PC-9 (cell line): ENCODE data around the gene BMI1. TPM values are rescaled to one million over a fixed set of nuclear protein-coding genes. Genes with fewer than 3 reads are reported as not detected.
A peak's percentile ranks its signal among the peaks of the same experiment; 100 is the strongest.

Experiments used
- BruUV-seq: library from RNA; stranded (reverse); fragments of 400-500 nt; replicated peaks from 2 replicates; lab custom pipeline; 2021; lab: Mats Ljungman, UMichigan
- CTCF ChIA-PET: fragments of 300-600 bp; sonication (Branson Sonifier 250); formaldehyde crosslinking; loops from one replicate; lab custom pipeline; 2022; ENCODE audit warnings: antibody characterized with exemption; lab: Charles Lee
- POLR2A ChIA-PET: fragments of 300-600 bp; sonication (Branson Sonifier 250); formaldehyde crosslinking; loops from one replicate; lab custom pipeline; 2022; ENCODE audit warnings: antibody characterized with exemption; ENCODE audit not compliant: unreplicated experiment; lab: Charles Lee
- DNase-seq, 2 experiments: peaks; one replicate each; pipeline versions ENCODE4 v3.0.0 to v3.0.0-alpha.2; 2015 to 2022; ENCODE audit warnings: mixed read lengths in 1 of 2
- H2AFZ ChIP-seq: fragments of 200-600 bp; sonication (generic); 2 replicates; pipeline ENCODE4 v1.8.1; 2017; ENCODE audit warnings: antibody characterized with exemption
- H3F3A ChIP-seq: fragments of 200-600 bp; sonication (generic); 2 replicates; pipeline ENCODE4 v1.8.1; 2017; ENCODE audit warnings: antibody characterized with exemption, mild to moderate bottlenecking, low read depth; ENCODE audit not compliant: insufficient read depth
- H3K27ac ChIP-seq: fragments of 200-600 bp; sonication (generic); 2 replicates; pipeline ENCODE4 v1.6.1; 2016; ENCODE audit warnings: mixed run types
- H3K27me3 ChIP-seq: fragments of 200-600 bp; sonication (generic); 2 replicates; pipeline ENCODE4 v1.6.1; 2016; ENCODE audit warnings: low read depth, mixed run types; ENCODE audit not compliant: insufficient read depth
- H3K36me3 ChIP-seq: fragments of 200-600 bp; sonication (generic); 2 replicates; pipeline ENCODE4 v1.6.1; 2016; ENCODE audit warnings: low read depth, mixed run types
- H3K4me1 ChIP-seq: fragments of 200-600 bp; sonication (generic); replicated peaks from 2 replicates; pipeline ENCODE4 v1.6.1; 2016; ENCODE audit warnings: mixed run types; ENCODE audit not compliant: insufficient read depth
- H3K4me2 ChIP-seq: fragments of 200-600 bp; sonication (generic); 2 replicates; pipeline ENCODE4 v1.6.1; 2017; ENCODE audit warnings: mixed run types
- H3K4me3 ChIP-seq: fragments of 200-600 bp; sonication (generic); 2 replicates; pipeline ENCODE4 v1.6.1; 2016; ENCODE audit warnings: mixed run types
- H3K79me2 ChIP-seq: fragments of 200-600 bp; sonication (generic); 2 replicates; pipeline ENCODE4 v1.6.1; 2017; ENCODE audit warnings: low read depth, mixed run types
- H3K9me2 ChIP-seq: fragments of 200-600 bp; sonication (generic); 2 replicates; pipeline ENCODE4 v1.8.1; 2017; ENCODE audit warnings: mild to moderate bottlenecking; ENCODE audit not compliant: insufficient read depth
- H3K9me3 ChIP-seq: fragments of 200-600 bp; sonication (generic); 2 replicates; pipeline ENCODE4 v1.8.1; 2016; ENCODE audit warnings: low read depth; ENCODE audit not compliant: insufficient read depth
- H4K20me1 ChIP-seq: fragments of 200-600 bp; sonication (generic); 2 replicates; pipeline ENCODE4 v1.8.1; 2017; ENCODE audit not compliant: insufficient read depth
- EZH2 ChIP-seq: fragments of 200-600 bp; sonication (generic); IDR thresholded peaks from 2 replicates; pipeline ENCODE4 v1.8.0; 2017; ENCODE audit warnings: antibody characterized with exemption, low read depth
- intact Hi-C: fragments of 100-400 bp; cut with micrococcal nuclease; formaldehyde crosslinking; loops from one replicate; pipeline ENCODE4 v1.10.0; 2022; ENCODE audit not compliant: unreplicated experiment
- total RNA-seq: library from RNA; stranded (reverse); gene quantifications from 2 replicates; pipeline ENCODE4 v1.2.3, GENCODE V29; 2021
- TF ChIP-seq, protein P1 (sequence below): fragments of 200-600 bp; sonication (generic); conservative IDR thresholded peaks from 2 replicates; pipeline ENCODE4 v1.6.1; 2017; ENCODE audit warnings: mixed run types, antibody characterized with exemption, mild to moderate bottlenecking, moderate library complexity

The BMI1 gene
- total RNA-seq, 1 experiment from 2014 or later, result 48.4 TPM

DNA sequence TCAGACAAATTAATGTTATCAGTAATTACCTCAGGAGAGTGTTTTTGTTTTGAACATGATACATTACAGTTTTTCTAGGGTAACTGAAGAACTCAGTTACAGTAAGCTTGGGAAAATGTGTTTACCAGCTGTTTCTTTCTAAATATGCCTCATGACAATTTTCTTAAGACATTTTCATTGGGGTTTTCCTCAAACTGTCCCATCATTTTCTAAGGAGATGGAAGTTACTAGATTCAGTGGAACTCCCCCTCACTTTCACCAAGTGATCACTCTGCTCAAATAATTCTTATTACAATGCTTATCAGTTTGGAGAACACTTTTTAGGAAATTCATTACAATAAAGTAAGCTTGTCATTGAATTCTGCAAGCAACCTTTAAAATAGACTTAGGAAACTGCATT lies 18.0 kb downstream of the BMI1 start:
- H3F3A ChIP-seq, result no peaks in the 10 kb centered on the region
- peaks cover 6% of the 10 kb centered on the region; the same call in 1 of the 2 replicates for H3K4me1 ChIP-seq
- no peak overlapping the region for H3K27ac ChIP-seq
- H2AFZ ChIP-seq, result no peak overlapping the region
- H3K36me3 ChIP-seq, result no peaks in the 10 kb centered on the region
- no TSS peak for BruUV-seq
- no peaks in the 10 kb centered on the region for H3K9me2 ChIP-seq
- ChIA-PET POLR2A (no interaction called here), CTCF (no interaction called here)
- no peaks in the 10 kb centered on the region for H4K20me1 ChIP-seq
- H3K4me2 ChIP-seq, result no peak overlapping the region
- H3K4me3 ChIP-seq, result no peak overlapping the region
- DNase-seq, result no peak
- TF ChIP-seq, protein P1, sequence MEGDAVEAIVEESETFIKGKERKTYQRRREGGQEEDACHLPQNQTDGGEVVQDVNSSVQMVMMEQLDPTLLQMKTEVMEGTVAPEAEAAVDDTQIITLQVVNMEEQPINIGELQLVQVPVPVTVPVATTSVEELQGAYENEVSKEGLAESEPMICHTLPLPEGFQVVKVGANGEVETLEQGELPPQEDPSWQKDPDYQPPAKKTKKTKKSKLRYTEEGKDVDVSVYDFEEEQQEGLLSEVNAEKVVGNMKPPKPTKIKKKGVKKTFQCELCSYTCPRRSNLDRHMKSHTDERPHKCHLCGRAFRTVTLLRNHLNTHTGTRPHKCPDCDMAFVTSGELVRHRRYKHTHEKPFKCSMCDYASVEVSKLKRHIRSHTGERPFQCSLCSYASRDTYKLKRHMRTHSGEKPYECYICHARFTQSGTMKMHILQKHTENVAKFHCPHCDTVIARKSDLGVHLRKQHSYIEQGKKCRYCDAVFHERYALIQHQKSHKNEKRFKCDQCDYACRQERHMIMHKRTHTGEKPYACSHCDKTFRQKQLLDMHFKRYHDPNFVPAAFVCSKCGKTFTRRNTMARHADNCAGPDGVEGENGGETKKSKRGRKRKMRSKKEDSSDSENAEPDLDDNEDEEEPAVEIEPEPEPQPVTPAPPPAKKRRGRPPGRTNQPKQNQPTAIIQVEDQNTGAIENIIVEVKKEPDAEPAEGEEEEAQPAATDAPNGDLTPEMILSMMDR, result no peak
- no peak for TF ChIP-seq EZH2
- intact Hi-C loops, result no loop called here
- no peaks in the 10 kb centered on the region for H3K9me3 ChIP-seq
- no peaks in the 10 kb centered on the region for H3K79me2 ChIP-seq
- H3K27me3 ChIP-seq, result no peaks in the 10 kb centered on the region

DNA sequence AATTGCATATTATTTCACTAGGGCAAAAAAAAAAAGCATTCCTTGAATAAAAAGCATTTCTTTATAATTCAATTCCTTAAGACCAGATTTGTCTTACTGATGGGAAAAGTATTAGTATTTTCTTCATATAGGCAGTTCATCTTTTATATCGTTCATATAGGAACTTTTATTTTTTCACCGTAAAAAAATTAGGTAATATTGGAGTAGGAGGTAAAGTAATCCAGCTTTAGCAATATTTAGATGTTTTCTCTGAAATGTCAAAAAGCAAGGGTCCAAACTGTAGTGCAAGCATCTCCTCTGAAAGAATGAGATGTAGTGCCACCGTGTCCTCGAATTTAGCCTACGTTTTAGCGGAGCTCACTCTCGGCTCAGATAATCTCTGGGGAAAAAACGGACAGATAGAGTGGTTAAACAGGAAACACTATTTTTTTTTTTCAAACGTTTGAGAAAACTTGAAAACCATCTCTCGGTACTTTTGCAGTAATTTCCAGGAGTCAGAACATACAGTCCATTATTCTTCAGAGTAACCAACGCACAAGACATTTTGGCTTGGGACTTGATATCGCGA lies 18.9 kb downstream of the BMI1 start:
- H3K4me3 ChIP-seq, result peak overlapping the region; percentile 84
- H3K27ac ChIP-seq, result no peak overlapping the region
- no peaks in the 10 kb centered on the region for H3K36me3 ChIP-seq
- DNase-seq, result no peak
- H3K4me2 ChIP-seq, result peak overlapping the region; percentile 89
- no peak for TF ChIP-seq EZH2
- TF ChIP-seq, protein P1, result no peak
- H3K27me3 ChIP-seq, result no peaks in the 10 kb centered on the region
- TSS peak; percentile 80 for BruUV-seq
- H3K9me3 ChIP-seq, result no peaks in the 10 kb centered on the region
- CTCF ChIA-PET, result interaction anchor here (0.5 to 0.9 kb wide), 3 partner anchors 336 to 650 kb away, joined by 3 to 5 read pairs (median 4); partner anchors contain the start of gene DNAJC1
- H2AFZ ChIP-seq, result peak overlapping the region; percentile 91
- H3F3A ChIP-seq, result no peaks in the 10 kb centered on the region
- no peaks in the 10 kb centered on the region for H3K9me2 ChIP-seq
- POLR2A ChIA-PET, result interaction anchor here (0.6 to 0.9 kb wide), 7 partner anchors 9 to 825 kb away, joined by 4 to 18 read pairs (median 6); no protein-coding TSS in a partner anchor
- no peaks in the 10 kb centered on the region for H4K20me1 ChIP-seq
- intact Hi-C loops, result loop anchor here (2.0 to 5.0 kb wide), 2 partner anchors 89 to 162 kb away; no protein-coding TSS in a partner anchor
- H3K79me2 ChIP-seq, result no peaks in the 10 kb centered on the region
- H3K4me1 ChIP-seq, result peaks cover 6% of the 10 kb centered on the region; the same call in 1 of the 2 replicates

DNA sequence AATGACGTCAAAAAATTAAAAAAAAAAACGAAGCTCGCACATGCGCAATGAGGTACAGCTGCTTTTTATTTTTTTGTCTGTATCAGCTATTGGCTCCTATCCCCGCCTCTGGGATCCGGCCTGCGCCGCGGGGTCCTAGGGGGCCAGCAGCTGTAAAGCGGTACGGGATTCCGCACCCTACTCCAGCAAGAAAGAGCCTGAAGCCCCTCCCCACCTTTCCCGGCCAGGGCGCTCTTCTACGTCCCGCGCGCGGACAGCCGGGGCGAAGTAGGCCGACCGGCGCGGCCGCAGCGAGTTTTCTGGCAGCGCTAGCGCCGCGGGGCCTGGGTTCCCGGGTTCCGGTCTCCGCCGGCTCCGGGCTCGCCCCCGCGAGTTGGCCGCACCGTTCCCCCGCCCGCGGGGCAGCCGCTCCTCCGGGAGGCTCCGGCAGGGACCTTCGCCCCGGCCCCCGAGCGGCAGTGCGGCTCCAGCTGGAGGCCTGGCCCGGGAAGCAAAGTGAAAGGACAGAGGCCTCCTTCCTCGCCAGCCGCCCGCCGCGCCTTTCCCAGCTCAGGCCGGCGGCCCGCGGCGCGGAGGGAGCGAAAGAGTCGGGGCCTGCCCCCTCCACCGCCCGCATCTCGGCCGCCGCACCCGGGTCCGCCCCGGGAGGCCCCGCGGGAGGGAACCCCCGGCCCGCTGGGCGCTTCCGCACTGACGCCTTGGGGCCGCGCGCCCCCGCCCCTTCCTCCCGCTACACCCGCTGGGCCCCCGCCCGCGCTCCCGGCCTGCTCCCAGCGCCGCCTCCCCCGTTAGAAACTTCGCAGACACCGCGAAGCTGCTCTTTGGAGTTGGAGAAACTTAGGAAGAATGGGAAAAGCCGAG lies 19.7 kb downstream of the BMI1 start:
- no peaks in the 10 kb centered on the region for H3K79me2 ChIP-seq
- no peaks in the 10 kb centered on the region for H3K9me2 ChIP-seq
- peak overlapping the region; percentile 61 for H3K27ac ChIP-seq
- no peaks in the 10 kb centered on the region for H3K9me3 ChIP-seq
- peak overlapping the region; percentile 84 for H3K4me3 ChIP-seq
- H4K20me1 ChIP-seq, result no peaks in the 10 kb centered on the region
- no peaks in the 10 kb centered on the region for H3K36me3 ChIP-seq
- H3K4me2 ChIP-seq, result peak overlapping the region; percentile 89
- POLR2A ChIA-PET, result interaction anchor here (0.6 to 0.9 kb wide), 8 partner anchors 10 to 826 kb away, joined by 3 to 18 read pairs (median 6); partner anchors contain the start of gene SKIDA1
- H3K27me3 ChIP-seq, result no peaks in the 10 kb centered on the region
- peak overlapping the region; percentile 91 for H2AFZ ChIP-seq
- intact Hi-C loops, result loop anchor here (2.0 to 5.0 kb wide), 2 partner anchors 88 to 162 kb away; no protein-coding TSS in a partner anchor
- CTCF ChIA-PET, result interaction anchor here (0.6 to 0.9 kb wide), 2 partner anchors 337 to 353 kb away, joined by 4 to 5 read pairs; partner anchors contain the start of gene DNAJC1
- peaks cover 6% of the 10 kb centered on the region; the same call in 1 of the 2 replicates for H3K4me1 ChIP-seq
- DNase-seq, result peak; percentile 60 to 72
- TF ChIP-seq, protein P1, result no peak
- no peak for TF ChIP-seq EZH2
- H3F3A ChIP-seq, result no peaks in the 10 kb centered on the region
- BruUV-seq, result TSS peak; percentile 70
